ENCODE results near the gene LMF1. TPM values are rescaled to one million over a fixed set of nuclear protein-coding genes. Genes with fewer than 3 reads are reported as not detected.

Gene LMF1
- total RNA-seq, 6 donors from 2014 or later, result 20.3 to 147 (median 28.2) TPM

DNA sequence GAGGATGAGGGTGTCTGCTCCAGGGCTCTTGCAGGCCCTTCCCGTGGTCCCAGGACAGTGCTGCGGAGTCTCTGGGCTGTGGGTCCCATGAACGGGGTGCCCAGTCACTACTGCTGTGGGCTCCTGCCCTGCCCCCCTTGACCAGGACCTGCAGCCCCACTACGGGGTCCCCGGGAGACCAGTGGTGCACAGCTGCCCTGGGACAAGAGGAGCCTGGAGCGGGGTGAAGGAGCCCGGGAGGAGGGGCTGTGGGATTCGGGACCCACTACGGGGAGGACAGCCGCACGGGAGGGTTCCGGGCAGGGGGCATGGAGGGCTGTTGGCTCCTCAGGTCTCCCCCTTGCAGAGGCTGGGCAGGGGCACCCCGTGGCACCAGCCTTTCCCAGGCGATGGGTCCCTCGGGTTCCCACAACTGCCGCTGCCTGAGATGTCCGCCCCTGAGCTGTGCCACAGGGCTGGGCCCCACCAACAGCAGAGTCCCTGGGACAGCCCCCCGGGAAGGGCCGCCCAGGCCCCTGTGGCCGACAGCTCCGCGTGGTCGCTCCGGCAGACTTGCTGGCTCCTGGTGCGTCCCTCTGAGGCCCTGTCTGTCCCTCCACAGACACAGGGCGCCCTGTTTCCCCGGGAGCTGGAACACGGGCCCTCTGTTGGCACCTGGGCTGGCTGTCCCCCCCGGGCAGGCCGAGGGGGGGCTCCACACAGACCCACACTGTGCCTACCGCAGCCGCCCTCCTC, 118.2 kb downstream of the LMF1 start:
- Histone ChIP-seq H3K4me3 (no peak overlapping the region), H3K27me3 (no peaks in the 10 kb centered on the region), H3K9me3 (no peaks in the 10 kb centered on the region), H3K4me1 (no peaks in the 10 kb centered on the region), H3K27ac (no peak overlapping the region), H3K36me3 (no peaks in the 10 kb centered on the region)
- TF ChIP-seq POLR2A (IDR thresholded peaks at IDR 0.05) (no peak), EP300 (IDR thresholded peaks at IDR 0.05) (no peak), POLR2AphosphoS5 (IDR thresholded peaks at IDR 0.05) (no peak)
- TF ChIP-seq, protein P1, sequence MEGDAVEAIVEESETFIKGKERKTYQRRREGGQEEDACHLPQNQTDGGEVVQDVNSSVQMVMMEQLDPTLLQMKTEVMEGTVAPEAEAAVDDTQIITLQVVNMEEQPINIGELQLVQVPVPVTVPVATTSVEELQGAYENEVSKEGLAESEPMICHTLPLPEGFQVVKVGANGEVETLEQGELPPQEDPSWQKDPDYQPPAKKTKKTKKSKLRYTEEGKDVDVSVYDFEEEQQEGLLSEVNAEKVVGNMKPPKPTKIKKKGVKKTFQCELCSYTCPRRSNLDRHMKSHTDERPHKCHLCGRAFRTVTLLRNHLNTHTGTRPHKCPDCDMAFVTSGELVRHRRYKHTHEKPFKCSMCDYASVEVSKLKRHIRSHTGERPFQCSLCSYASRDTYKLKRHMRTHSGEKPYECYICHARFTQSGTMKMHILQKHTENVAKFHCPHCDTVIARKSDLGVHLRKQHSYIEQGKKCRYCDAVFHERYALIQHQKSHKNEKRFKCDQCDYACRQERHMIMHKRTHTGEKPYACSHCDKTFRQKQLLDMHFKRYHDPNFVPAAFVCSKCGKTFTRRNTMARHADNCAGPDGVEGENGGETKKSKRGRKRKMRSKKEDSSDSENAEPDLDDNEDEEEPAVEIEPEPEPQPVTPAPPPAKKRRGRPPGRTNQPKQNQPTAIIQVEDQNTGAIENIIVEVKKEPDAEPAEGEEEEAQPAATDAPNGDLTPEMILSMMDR (IDR thresholded peaks at IDR 0.05), result no peak
- no peak for ATAC-seq (ENCODE audit: low FRiP score in 2 of 2)
- whole genome bisulfite sequencing, 2 donors, result 92% methylated on average over 12 of the region's 32 CpGs; no CpG with 5 or more reads in 1 of the 2 donors
- DNase-seq, result peak in 1 of 2 donors; percentile 70

DNA sequence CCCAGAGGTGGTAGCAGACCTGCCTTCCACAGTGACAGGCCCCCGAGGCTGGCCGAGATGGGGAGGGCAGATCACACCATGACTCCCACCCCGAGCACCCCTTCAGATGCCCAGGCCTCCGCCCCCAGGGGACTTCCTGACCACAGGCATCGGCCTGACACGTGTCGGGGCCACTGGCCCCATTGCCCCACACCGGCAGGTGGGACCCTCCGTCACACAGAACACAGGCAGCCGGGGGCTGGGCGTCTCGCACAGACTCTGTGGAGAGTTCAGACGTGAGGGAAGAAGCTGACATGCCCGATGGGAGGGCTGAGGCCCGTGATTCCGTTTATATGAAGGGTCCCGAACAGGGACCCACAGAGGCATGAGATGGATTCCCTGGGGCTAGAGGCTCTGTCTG, 118.9 kb downstream of the LMF1 start:
- H3K27me3 ChIP-seq, result no peaks in the 10 kb centered on the region
- WGBS, 2 donors, result 90 to 93% methylated on average over 6 to 17 of the region's 17 CpGs
- H3K9me3 ChIP-seq, result no peaks in the 10 kb centered on the region
- TF ChIP-seq, protein P1 (IDR thresholded peaks at IDR 0.05), result no peak
- TF ChIP-seq POLR2A (IDR thresholded peaks at IDR 0.05), result no peak
- TF ChIP-seq POLR2AphosphoS5 (IDR thresholded peaks at IDR 0.05), result no peak
- no peak for TF ChIP-seq EP300 (IDR thresholded peaks at IDR 0.05)
- DNase-seq (peak in 1 of 2 donors; percentile 56), ATAC-seq (ENCODE audit: low FRiP score in 2 of 2) (no peak)
- H3K4me3 ChIP-seq, result no peak overlapping the region
- H3K4me1 ChIP-seq, result no peaks in the 10 kb centered on the region
- H3K27ac ChIP-seq, result no peak overlapping the region
- H3K36me3 ChIP-seq, result no peaks in the 10 kb centered on the region

DNA sequence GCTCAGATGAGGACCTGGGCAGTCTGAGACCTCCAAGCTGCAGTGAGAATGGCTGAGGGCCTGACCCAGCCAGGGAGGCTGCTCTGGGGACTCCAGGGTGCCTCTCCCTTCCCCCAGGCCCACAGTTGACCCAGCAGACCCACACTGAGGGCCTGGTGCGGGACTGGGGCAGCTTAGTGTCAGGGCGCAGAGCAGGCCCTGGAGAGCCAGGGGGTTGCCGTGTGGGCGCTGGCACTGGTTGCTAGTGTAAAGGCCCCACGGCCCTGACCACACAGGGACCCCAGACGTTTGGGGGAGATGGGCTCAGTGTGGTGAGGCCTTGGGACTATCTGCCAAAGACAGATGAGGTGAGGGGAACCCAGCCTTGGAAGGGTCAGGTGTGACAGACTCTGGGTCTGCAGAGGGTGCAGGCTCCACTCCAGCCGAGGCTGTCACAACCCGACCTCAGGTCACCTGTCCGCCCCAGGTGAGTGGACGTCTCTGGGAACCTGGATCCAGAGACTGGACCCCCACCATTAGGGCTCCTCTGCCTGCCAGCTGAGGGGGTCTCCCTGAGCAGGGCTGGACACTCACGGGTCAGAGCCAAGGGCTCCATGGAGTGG, 119.5 kb downstream of the LMF1 start:
- Histone ChIP-seq H3K36me3 (no peaks in the 10 kb centered on the region), H3K9me3 (no peaks in the 10 kb centered on the region), H3K27me3 (no peaks in the 10 kb centered on the region), H3K27ac (no peak overlapping the region), H3K4me1 (no peaks in the 10 kb centered on the region), H3K4me3 (no peak overlapping the region)
- 91% methylated on average over 11 of the region's 11 CpGs; no CpG with 5 or more reads in 1 of the 2 donors for WGBS, 2 donors
- DNase-seq (peak in 1 of 2 donors; percentile 54), ATAC-seq (ENCODE audit: low FRiP score in 2 of 2) (no peak)
- TF ChIP-seq POLR2AphosphoS5 (IDR thresholded peaks at IDR 0.05) (no peak), POLR2A (IDR thresholded peaks at IDR 0.05) (no peak), EP300 (IDR thresholded peaks at IDR 0.05) (no peak)
- TF ChIP-seq, protein P1 (IDR thresholded peaks at IDR 0.05), result no peak

DNA sequence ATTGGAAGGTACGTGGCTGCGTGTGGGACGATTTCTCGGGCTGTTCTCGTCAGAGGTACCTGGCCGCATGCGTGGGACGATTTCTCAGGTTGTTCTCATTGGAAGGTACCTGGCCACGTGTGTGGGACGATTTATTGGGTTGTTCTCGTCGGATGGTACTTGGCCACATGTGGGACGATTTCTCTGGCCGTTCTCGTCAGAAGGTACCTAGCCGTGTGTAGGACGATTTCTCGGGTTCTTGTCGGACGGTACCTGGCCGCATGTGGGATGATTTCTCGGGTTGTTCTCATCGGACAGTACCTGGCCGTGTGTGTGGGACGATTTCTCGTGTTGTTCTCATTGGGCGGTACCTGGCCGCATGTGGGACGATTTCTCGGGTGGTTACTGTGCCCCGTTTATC, 120.1 kb downstream of the LMF1 start:
- no peaks in the 10 kb centered on the region for H3K36me3 ChIP-seq
- H3K9me3 ChIP-seq, result no peaks in the 10 kb centered on the region
- 81 to 93% methylated on average over 31 of the region's 31 CpGs for WGBS, 2 donors
- H3K4me3 ChIP-seq, result no peak overlapping the region
- TF ChIP-seq EP300 (IDR thresholded peaks at IDR 0.05), result no peak
- no peak for TF ChIP-seq POLR2A (IDR thresholded peaks at IDR 0.05)
- no peak for TF ChIP-seq POLR2AphosphoS5 (IDR thresholded peaks at IDR 0.05)
- TF ChIP-seq, protein P1 (IDR thresholded peaks at IDR 0.05), result no peak
- H3K4me1 ChIP-seq, result no peaks in the 10 kb centered on the region
- ATAC-seq (ENCODE audit: low FRiP score in 2 of 2) (no peak), DNase-seq (no peak)
- H3K27ac ChIP-seq, result no peak overlapping the region
- no peaks in the 10 kb centered on the region for H3K27me3 ChIP-seq

Measured in upper lobe of left lung (tissue), 6 donors.